Measurements from ENCODE around the gene SPTA1.

DNA sequence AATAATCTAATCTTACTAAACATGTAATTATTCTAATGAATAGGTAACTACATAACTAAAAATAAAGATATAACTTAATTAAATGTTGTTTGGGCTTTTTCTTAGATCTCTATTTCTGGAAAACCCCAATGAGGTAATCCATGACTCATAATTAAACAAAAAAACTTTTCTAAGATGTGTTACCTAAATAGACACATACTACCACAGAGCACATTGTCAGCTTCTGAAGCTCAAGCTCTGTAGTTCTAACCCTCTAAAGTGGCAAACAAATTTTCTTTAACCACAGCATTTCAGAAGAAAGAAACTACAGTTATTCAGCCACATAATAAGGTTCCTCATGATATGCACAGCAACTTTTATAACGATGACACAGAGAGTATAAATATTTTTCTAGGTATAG is 29.8 kb upstream of the SPTA1 start:
- TF ChIP-seq, protein P1, sequence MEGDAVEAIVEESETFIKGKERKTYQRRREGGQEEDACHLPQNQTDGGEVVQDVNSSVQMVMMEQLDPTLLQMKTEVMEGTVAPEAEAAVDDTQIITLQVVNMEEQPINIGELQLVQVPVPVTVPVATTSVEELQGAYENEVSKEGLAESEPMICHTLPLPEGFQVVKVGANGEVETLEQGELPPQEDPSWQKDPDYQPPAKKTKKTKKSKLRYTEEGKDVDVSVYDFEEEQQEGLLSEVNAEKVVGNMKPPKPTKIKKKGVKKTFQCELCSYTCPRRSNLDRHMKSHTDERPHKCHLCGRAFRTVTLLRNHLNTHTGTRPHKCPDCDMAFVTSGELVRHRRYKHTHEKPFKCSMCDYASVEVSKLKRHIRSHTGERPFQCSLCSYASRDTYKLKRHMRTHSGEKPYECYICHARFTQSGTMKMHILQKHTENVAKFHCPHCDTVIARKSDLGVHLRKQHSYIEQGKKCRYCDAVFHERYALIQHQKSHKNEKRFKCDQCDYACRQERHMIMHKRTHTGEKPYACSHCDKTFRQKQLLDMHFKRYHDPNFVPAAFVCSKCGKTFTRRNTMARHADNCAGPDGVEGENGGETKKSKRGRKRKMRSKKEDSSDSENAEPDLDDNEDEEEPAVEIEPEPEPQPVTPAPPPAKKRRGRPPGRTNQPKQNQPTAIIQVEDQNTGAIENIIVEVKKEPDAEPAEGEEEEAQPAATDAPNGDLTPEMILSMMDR (IDR thresholded peaks at IDR 0.05 in 8 of 11, conservative IDR thresholded peaks at IDR 0.05 in 3 of 11): no peak
- no peak for TF ChIP-seq POLR2A (IDR thresholded peaks at IDR 0.05)

Data from spleen (tissue), 7 donors.